GM13976 (cell line): ENCODE results near the gene STK17A.

Experiments used
- DNase-seq: peaks from one replicate; pipeline ENCODE4 v3.0.0; 2012; ENCODE audit warnings: low spot score
- CTCF ChIP-seq: IDR thresholded peaks from 2 replicates; pipeline ENCODE4 v1.5.1; 2012; ENCODE audit warnings: borderline replicate concordance, mild to moderate bottlenecking; ENCODE audit not compliant: insufficient read depth; ENCODE audit errors: extremely low read depth, missing control alignments, control extremely low read depth
- in situ Hi-C: fragments of 300-500 bp; cut with MboI; formaldehyde crosslinking; loops from one replicate; pipeline ENCODE4 v1.12.0; 2022; ENCODE audit warnings: low sequenced_read_pairs, mixed read lengths, inconsistent platforms; ENCODE audit not compliant: unreplicated experiment

The STK17A gene

DNA sequence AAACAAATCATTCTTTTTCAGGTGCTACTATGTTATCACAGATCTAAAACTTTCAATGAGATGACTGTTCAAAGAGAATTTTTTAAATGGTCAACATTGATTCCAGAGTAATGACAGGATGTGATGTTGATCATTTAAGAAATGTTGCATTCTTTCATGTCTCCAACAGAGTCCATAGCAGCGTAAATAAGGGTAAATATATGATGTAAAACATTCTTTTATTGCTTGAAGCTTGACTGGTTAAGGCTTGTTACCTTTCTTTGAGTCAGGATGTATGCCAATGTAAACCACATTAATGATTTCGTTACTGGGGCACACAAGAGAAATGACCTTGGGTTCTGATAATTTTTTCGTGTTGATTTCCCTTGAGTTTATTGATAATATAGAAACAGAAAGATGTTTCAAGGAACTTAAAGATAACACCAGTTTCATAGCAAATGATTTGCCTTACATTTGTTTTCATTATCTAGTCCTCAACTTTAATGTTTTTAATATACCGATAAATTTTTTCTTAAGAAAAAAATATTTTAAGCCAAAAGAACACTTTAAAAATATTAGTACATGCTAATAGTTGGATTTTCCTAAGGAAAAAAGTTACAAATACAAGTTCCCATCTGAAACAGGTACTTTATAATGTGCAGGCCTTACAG lies 3.5 kb downstream of the STK17A start:
- TF ChIP-seq CTCF = no peak
- in situ Hi-C loops = loop anchor here (10.0 kb wide), 2 partner anchors 108 to 248 kb away; no protein-coding TSS in a partner anchor
- DNase-seq = no peak

GRCh38 chr7:43588477-43589132 lies 5.7 kb downstream of the STK17A start:
- DNase-seq = no peak
- in situ Hi-C loops = loop anchor here (10.0 kb wide), 2 partner anchors 106 to 246 kb away; no protein-coding TSS in a partner anchor
- no peak for TF ChIP-seq CTCF

DNA sequence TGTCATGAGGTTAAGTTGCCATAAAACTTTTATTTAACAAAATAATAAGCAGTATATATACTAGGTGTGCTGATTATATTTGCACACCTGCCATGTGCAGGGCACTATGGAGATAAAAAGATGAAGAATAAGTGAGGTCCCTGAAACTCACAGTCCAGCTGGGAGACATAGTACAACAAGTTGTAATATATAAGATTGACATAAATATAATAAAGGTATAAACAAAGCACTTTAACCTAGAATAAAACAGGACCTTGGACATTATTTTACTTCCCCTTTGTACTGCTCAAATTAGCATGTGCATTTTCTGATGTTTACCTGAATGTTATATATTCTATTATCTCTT lies 6.2 kb downstream of the STK17A start:
- TF ChIP-seq CTCF = no peak
- DNase-seq = no peak
- in situ Hi-C loops = loop anchor here (10.0 kb wide), 2 partner anchors 106 to 246 kb away; no protein-coding TSS in a partner anchor

DNA sequence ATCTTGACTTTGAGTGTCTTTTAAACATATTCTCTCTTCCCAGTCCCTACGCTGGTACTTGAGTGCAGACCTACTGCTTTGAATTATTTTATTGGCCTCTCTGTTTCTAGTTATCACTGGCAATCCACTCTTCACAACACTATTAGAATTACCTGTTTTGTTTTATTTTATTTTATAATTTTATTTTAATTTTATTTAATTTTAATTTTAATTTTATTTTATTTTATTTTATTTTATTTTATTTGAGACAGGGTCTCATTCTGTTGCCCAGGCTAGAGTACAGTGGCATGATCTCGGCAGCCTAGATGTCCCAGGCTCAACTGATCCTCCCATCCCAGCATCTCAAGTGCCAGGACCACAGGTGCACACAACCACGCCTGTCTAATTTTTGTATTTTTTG lies 6.8 kb downstream of the STK17A start:
- DNase-seq = no peak
- in situ Hi-C loops = loop anchor here (10.0 kb wide), 2 partner anchors 105 to 245 kb away; no protein-coding TSS in a partner anchor
- no peak for TF ChIP-seq CTCF

GRCh38 chr7:43590862-43591557 lies 8.1 kb downstream of the STK17A start:
- in situ Hi-C loops = no loop called here
- TF ChIP-seq CTCF = no peak
- peak; percentile 60 for DNase-seq

DNA sequence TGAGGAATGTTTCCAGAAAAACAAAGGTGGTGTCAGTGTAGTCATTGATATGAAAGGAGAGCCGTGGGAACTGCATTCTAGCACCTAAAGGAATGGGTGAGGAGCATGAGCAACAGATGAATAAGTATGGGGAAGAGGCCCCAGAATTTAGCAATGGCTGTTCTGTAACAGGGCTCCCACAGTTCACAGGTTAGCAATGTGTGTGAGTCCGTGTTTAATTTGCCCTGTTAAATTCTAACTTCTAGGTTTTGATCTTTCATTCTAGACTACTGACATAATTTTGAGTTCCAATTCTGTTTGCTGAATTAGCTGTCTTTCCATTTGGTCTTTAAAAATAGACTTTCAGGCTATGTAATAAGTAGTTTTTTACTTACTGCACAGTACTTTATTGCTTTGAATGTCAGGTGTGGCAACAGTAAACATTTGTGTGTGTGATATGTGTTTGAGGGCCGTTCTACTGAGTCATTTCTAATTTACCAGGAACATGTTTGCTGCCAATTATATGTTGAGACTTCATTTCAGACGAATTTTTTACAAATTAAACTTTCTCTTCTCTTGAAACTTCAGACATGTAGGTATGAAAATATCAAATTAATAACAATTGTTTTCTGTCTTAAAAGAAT lies 8.8 kb downstream of the STK17A start:
- TF ChIP-seq CTCF = no peak
- DNase-seq = no peak
- in situ Hi-C loops = no loop called here
